ENCODE measurements around the gene NUP62CL. TPM values are rescaled to one million over a fixed set of nuclear protein-coding genes. Genes with fewer than 3 reads are reported as not detected.

Gene NUP62CL
- total RNA-seq, 1 experiment from 2014 or later, result 2.9 TPM

- H3K27ac ChIP-seq (ENCODE audit: low read depth, low read length, poor library complexity, severe bottlenecking), result no peak overlapping the region
- BruUV-seq (replicated peaks), result no TSS peak
- H3K4me1 ChIP-seq (ENCODE audit: insufficient read depth, low read length, poor library complexity, severe bottlenecking), result no peaks in the 10 kb centered on the region
- H3K9me3 ChIP-seq (ENCODE audit: low read depth, low read length, poor library complexity, severe bottlenecking), result no peaks in the 10 kb centered on the region
- no peak for DNase-seq (ENCODE audit: low spot score)
- intact Hi-C loops (cut with micrococcal nuclease; ENCODE audit: unreplicated experiment), result no loop called here
- no peaks in the 10 kb centered on the region for H3K27me3 ChIP-seq (replicated peaks; ENCODE audit: insufficient read depth, low read depth, low read length, poor library complexity)
- CTCF ChIA-PET, result no interaction called here
- H3K4me3 ChIP-seq (ENCODE audit: low read depth, low read length, poor library complexity, severe bottlenecking), result no peak overlapping the region
- POLR2A ChIA-PET (ENCODE audit: low non-redundant PET), result no interaction called here
- no peak for TF ChIP-seq EZH2 (IDR thresholded peaks at IDR 0.05; ENCODE audit: borderline replicate concordance, low read depth, low read length, poor library complexity, severe bottlenecking)
- TF ChIP-seq CTCF (conservative IDR thresholded peaks at IDR 0.05; ENCODE audit: low read depth, low read length), result no peak
- peaks cover 20% of the 10 kb centered on the region for H3K36me3 ChIP-seq (ENCODE audit: insufficient read depth, low read length, poor library complexity, severe bottlenecking)
Measured at GRCh38 chrX:107107459-107107858, 98.8 kb downstream of the NUP62CL start.

DNA sequence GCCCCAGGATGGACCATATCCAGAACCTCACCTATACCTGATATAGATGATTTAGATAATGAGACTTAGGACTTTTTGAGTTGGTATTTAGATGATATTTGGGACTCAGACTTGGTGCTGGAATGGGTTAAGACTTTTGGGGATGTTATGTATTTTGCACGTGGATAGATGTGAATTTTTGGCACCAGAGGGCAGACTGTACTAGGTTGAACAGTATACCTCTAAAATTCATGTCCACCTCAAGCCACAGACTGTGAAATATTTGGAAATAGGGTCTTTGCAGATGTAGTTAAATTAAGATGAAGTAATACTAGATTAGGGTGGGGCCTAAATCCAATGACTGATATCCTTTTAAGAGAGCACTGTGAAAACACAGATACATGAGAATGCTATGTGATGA, 103.3 kb downstream of the NUP62CL start:
- no peaks in the 10 kb centered on the region for H3K9me3 ChIP-seq (ENCODE audit: low read depth, low read length, poor library complexity, severe bottlenecking)
- intact Hi-C loops (cut with micrococcal nuclease; ENCODE audit: unreplicated experiment), result no loop called here
- H3K27me3 ChIP-seq (replicated peaks; ENCODE audit: insufficient read depth, low read depth, low read length, poor library complexity), result no peaks in the 10 kb centered on the region
- no TSS peak for BruUV-seq (replicated peaks)
- peaks cover 3% of the 10 kb centered on the region for H3K36me3 ChIP-seq (ENCODE audit: insufficient read depth, low read length, poor library complexity, severe bottlenecking)
- CTCF ChIA-PET, result no interaction called here
- TF ChIP-seq EZH2 (IDR thresholded peaks at IDR 0.05; ENCODE audit: borderline replicate concordance, low read depth, low read length, poor library complexity, severe bottlenecking) (no peak), CTCF (conservative IDR thresholded peaks at IDR 0.05; ENCODE audit: low read depth, low read length) (no peak; the same call in 1 of the 2 replicates)
- no peak overlapping the region for H3K4me3 ChIP-seq (ENCODE audit: low read depth, low read length, poor library complexity, severe bottlenecking)
- DNase-seq (ENCODE audit: low spot score), result peak; percentile 1
- no peaks in the 10 kb centered on the region for H3K4me1 ChIP-seq (ENCODE audit: insufficient read depth, low read length, poor library complexity, severe bottlenecking)
- POLR2A ChIA-PET (ENCODE audit: low non-redundant PET), result no interaction called here
- H3K27ac ChIP-seq (ENCODE audit: low read depth, low read length, poor library complexity, severe bottlenecking), result no peak overlapping the region

DNA sequence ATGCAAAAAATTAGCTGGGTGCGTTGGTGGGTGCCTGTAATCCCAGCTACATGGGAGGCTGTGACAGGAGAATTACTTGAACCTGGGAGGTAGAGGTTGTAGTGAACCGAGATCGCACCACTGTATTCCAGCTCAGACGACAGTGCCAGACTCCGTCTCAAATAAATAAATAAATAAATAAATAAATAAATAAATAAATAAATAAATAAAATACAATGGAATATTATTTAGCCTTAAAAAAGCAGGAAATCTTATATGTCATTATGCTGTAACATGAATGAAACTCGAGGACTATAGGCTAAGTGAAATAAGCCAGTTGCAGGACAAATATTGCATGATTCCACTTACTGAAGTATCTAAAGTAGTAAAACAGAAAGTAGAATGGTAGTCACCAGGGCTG, 130.1 kb downstream of the NUP62CL start:
- Histone ChIP-seq H3K4me1 (ENCODE audit: insufficient read depth, low read length, poor library complexity, severe bottlenecking) (no peaks in the 10 kb centered on the region), H3K27me3 (replicated peaks; ENCODE audit: insufficient read depth, low read depth, low read length, poor library complexity) (no peaks in the 10 kb centered on the region), H3K36me3 (ENCODE audit: insufficient read depth, low read length, poor library complexity, severe bottlenecking) (no peaks in the 10 kb centered on the region), H3K4me3 (ENCODE audit: low read depth, low read length, poor library complexity, severe bottlenecking) (no peak overlapping the region), H3K9me3 (ENCODE audit: low read depth, low read length, poor library complexity, severe bottlenecking) (peaks cover 17% of the 10 kb centered on the region), H3K27ac (ENCODE audit: low read depth, low read length, poor library complexity, severe bottlenecking) (no peak overlapping the region)
- no peak for DNase-seq (ENCODE audit: low spot score)
- intact Hi-C loops (cut with micrococcal nuclease; ENCODE audit: unreplicated experiment), result no loop called here
- POLR2A ChIA-PET (ENCODE audit: low non-redundant PET), result no interaction called here
- BruUV-seq (replicated peaks), result no TSS peak
- CTCF ChIA-PET, result no interaction called here
- no peak for TF ChIP-seq EZH2 (IDR thresholded peaks at IDR 0.05; ENCODE audit: borderline replicate concordance, low read depth, low read length, poor library complexity, severe bottlenecking)
- TF ChIP-seq CTCF (conservative IDR thresholded peaks at IDR 0.05; ENCODE audit: low read depth, low read length), result no peak

Other genes with a start within 250 kb of the NUP62CL start
- gene MORC4, start 206.2 kb downstream of the NUP62CL start, total RNA-seq (2021), result 15.9 and 21.2 TPM in 2 replicates
- gene RBM41, start 87.6 kb downstream of the NUP62CL start, total RNA-seq (2021), result 17.7 and 19.0 TPM in 2 replicates
- not detected in 2 replicates for gene DNAAF6, start 178 bp upstream of the NUP62CL start, total RNA-seq (2021)
- 0.09 and 0.15 TPM in 2 replicates for gene FRMPD3, start 243.2 kb upstream of the NUP62CL start, total RNA-seq (2021)